Uterus (tissue), 2 donors: ENCODE measurements around the gene KCNJ9.

Source experiments
- CTCF ChIP-seq, 4 experiments: fragments of 200-600 bp in 2 of 4; fragments of 450-650 bp in 2 of 4; sonication (generic) in 2 of 4; IDR thresholded peaks; one replicate each; pipeline ENCODE4 v1.5.1; 2016 to 2019; ENCODE audit warnings: antibody characterized with exemption in 4 of 4, mild to moderate bottlenecking in 2 of 4, moderate library complexity in 1 of 4
- POLR2A ChIP-seq, 2 donors: fragments of 450-650 bp; IDR thresholded peaks; one replicate each; pipeline ENCODE4 v1.6.1; 2016; ENCODE audit warnings: antibody characterized with exemption in 2 of 2, mild to moderate bottlenecking in 1 of 2, moderate library complexity in 1 of 2

- TF ChIP-seq CTCF (IDR thresholded peaks at IDR 0.05) (no peak), POLR2A (IDR thresholded peaks at IDR 0.05) (no peak)
Measured at GRCh38 chr1:160109686-160110085, 28.3 kb downstream of the KCNJ9 start.
